Upper lobe of right lung (tissue), 1 donor: ENCODE measurements around the gene NMNAT2. TPM values are rescaled to one million over a fixed set of nuclear protein-coding genes. Genes with fewer than 3 reads are reported as not detected.

Source experiments
- ATAC-seq: fragments of 200-7000 bp; cut with Tn5 transposase; one replicate; pipeline ENCODE4 v1.9.1; 2020; ENCODE audit warnings: mild to moderate bottlenecking, moderate library complexity
- DNase-seq: peaks from one replicate; pipeline ENCODE4 v3.0.0-alpha.2; 2020
- H3K27ac ChIP-seq: fragments of 200-600 bp; one replicate; pipeline ENCODE4 v1.8.0; 2022
- H3K27me3 ChIP-seq: fragments of 200-600 bp; one replicate; pipeline ENCODE4 v1.8.0; 2022; ENCODE audit warnings: mild to moderate bottlenecking
- H3K36me3 ChIP-seq: fragments of 200-600 bp; one replicate; pipeline ENCODE4 v1.8.0; 2022
- H3K4me1 ChIP-seq: fragments of 200-600 bp; one replicate; pipeline ENCODE4 v1.8.0; 2022
- H3K4me3 ChIP-seq: fragments of 200-600 bp; one replicate; pipeline ENCODE4 v1.8.0; 2022; ENCODE audit warnings: mild to moderate bottlenecking
- H3K9me3 ChIP-seq: fragments of 200-600 bp; one replicate; pipeline ENCODE4 v1.8.0; 2022
- CTCF ChIP-seq: fragments of 200-600 bp; IDR thresholded peaks from one replicate; pipeline ENCODE4 v1.8.0; 2022; ENCODE audit warnings: antibody characterized with exemption
- intact Hi-C: fragments of 100-400 bp; cut with DNase I; formaldehyde crosslinking; loops from one replicate; pipeline ENCODE4 v1.11.0; 2022
- total RNA-seq: library from RNA; stranded (reverse); fragmentation: NEBNext Ultra II Directional; extraction: Animal tissue kit (Norgen Biotek cat#: 25700); gene quantifications from one replicate; pipeline ENCODE4 v1.2.1, GENCODE V29; 2021
- donor health status: DM: no; HTN: yes; CAD: no; lungs with severe emphysema.

Gene NMNAT2
- total RNA-seq, 1 donor from 2014 or later, result 0.38 TPM

- intact Hi-C loops, result no loop called here
- Histone ChIP-seq H3K36me3 (no peaks in the 10 kb centered on the region), H3K27me3 (no peaks in the 10 kb centered on the region), H3K4me3 (peak overlapping the region; percentile 1), H3K4me1 (peaks cover 26% of the 10 kb centered on the region), H3K27ac (peak overlapping the region; percentile 64), H3K9me3 (no peaks in the 10 kb centered on the region)
- DNase-seq (peak; percentile 90), ATAC-seq (peak; percentile 94)
- peak; percentile 96 for TF ChIP-seq CTCF
Measured at GRCh38 chr1:183281553-183282091, 136.6 kb downstream of the NMNAT2 start.

GRCh38 chr1:183281039-183281438 lies 137.1 kb downstream of the NMNAT2 start:
- Histone ChIP-seq H3K4me3 (no peak overlapping the region), H3K9me3 (no peaks in the 10 kb centered on the region), H3K36me3 (no peaks in the 10 kb centered on the region), H3K4me1 (peaks cover 26% of the 10 kb centered on the region), H3K27ac (peak overlapping the region; percentile 64), H3K27me3 (no peaks in the 10 kb centered on the region)
- ATAC-seq, result peak; percentile 10
- intact Hi-C loops, result no loop called here
- no peak for TF ChIP-seq CTCF
- no peak for DNase-seq

GRCh38 chr1:183279835-183280234 lies 138.3 kb downstream of the NMNAT2 start:
- Histone ChIP-seq H3K4me3 (no peak overlapping the region), H3K4me1 (peaks cover 26% of the 10 kb centered on the region), H3K27me3 (no peaks in the 10 kb centered on the region), H3K9me3 (no peaks in the 10 kb centered on the region), H3K36me3 (no peaks in the 10 kb centered on the region), H3K27ac (peak overlapping the region; percentile 70)
- ATAC-seq (peak; percentile 64), DNase-seq (peak; percentile 83)
- intact Hi-C loops, result no loop called here
- no peak for TF ChIP-seq CTCF

GRCh38 chr1:183278739-183279591 lies 139.2 kb downstream of the NMNAT2 start:
- no peak for TF ChIP-seq CTCF

GRCh38 chr1:183277821-183278738 lies 140.1 kb downstream of the NMNAT2 start:
- H3K27ac ChIP-seq, result no peak overlapping the region
- no peak for TF ChIP-seq CTCF
- no peaks in the 10 kb centered on the region for H3K36me3 ChIP-seq
- intact Hi-C loops, result no loop called here
- DNase-seq, result no peak
- H3K9me3 ChIP-seq, result no peaks in the 10 kb centered on the region
- no peak for ATAC-seq
- H3K4me1 ChIP-seq, result peaks cover 26% of the 10 kb centered on the region
- no peak overlapping the region for H3K4me3 ChIP-seq
- no peaks in the 10 kb centered on the region for H3K27me3 ChIP-seq

More at GRCh38 chr1:183278739-183279591, 139.2 kb downstream of the NMNAT2 start:
- Histone ChIP-seq H3K4me1 (peaks cover 26% of the 10 kb centered on the region), H3K27ac (peak overlapping the region; percentile 70), H3K4me3 (no peak overlapping the region), H3K9me3 (no peaks in the 10 kb centered on the region), H3K36me3 (no peaks in the 10 kb centered on the region), H3K27me3 (no peaks in the 10 kb centered on the region)
- intact Hi-C loops, result no loop called here
- DNase-seq, result no peak
- ATAC-seq, result no peak
